ENCODE data around the gene ERBB2. TPM values are rescaled to one million over a fixed set of nuclear protein-coding genes. Genes with fewer than 3 reads are reported as not detected.

Gene ERBB2
- total and polyA plus RNA-seq, 10 of the 15 experiments (the other 5 are each of a cell fraction or from before 2014, with no cell fraction given), result 0.39 to 7.0 (median 4.3) TPM

GRCh38 chr17:39755554-39756379, 55.9 kb downstream of the ERBB2 start (continued):
- TF ChIP-seq, protein P1, sequence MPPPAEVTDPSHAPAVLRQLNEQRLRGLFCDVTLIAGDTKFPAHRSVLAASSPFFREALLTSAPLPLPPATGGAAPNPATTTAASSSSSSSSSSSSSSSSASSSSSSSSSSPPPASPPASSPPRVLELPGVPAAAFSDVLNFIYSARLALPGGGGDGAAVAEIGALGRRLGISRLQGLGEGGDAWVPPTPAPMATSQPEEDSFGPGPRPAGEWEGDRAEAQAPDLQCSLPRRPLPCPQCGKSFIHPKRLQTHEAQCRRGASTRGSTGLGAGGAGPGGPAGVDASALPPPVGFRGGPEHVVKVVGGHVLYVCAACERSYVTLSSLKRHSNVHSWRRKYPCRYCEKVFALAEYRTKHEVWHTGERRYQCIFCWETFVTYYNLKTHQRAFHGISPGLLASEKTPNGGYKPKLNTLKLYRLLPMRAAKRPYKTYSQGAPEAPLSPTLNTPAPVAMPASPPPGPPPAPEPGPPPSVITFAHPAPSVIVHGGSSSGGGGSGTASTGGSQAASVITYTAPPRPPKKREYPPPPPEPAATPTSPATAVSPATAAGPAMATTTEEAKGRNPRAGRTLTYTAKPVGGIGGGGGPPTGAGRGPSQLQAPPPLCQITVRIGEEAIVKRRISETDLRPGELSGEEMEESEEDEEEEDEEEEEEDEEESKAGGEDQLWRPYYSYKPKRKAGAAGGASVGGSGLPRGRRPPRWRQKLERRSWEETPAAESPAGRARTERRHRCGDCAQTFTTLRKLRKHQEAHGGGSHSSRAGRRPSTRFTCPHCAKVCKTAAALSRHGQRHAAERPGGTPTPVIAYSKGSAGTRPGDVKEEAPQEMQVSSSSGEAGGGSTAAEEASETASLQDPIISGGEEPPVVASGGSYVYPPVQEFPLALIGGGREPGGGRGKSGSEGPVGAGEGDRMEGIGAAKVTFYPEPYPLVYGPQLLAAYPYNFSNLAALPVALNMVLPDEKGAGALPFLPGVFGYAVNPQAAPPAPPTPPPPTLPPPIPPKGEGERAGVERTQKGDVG (CRISPR knock-in tag; IDR thresholded peaks at IDR 0.05), result peak; percentile 35; the same call in 1 of the 2 replicates
- TF ChIP-seq FOXM1 (IDR thresholded peaks at IDR 0.05; ENCODE audit: low read depth, low read length) (peak; percentile 90), MEF2A (IDR thresholded peaks at IDR 0.05; ENCODE audit: insufficient read depth, low read depth, low read length) (peak; percentile 77; the same call in 1 of the 2 replicates), CHD2 (IDR thresholded peaks at IDR 0.05; ENCODE audit: borderline replicate concordance, low read depth, low read length) (no peak), MTA3 (IDR thresholded peaks at IDR 0.05; ENCODE audit: borderline replicate concordance, low read length) (peak; percentile 96; the same call in 1 of the 2 replicates), POU2F2 (IDR thresholded peaks at IDR 0.05; ENCODE audit: borderline replicate concordance, low read depth, low read length) (peak; percentile 96; the same call in 2 of the 3 replicates), CBX5 (IDR thresholded peaks at IDR 0.05; ENCODE audit: low read depth) (0 out of 2 replicates have a peak, but pooled peaks have one; percentile 15), RAD51 (IDR thresholded peaks at IDR 0.05) (peak; percentile 26; the same call in 1 of the 2 replicates)
- TF ChIP-seq, protein P2, sequence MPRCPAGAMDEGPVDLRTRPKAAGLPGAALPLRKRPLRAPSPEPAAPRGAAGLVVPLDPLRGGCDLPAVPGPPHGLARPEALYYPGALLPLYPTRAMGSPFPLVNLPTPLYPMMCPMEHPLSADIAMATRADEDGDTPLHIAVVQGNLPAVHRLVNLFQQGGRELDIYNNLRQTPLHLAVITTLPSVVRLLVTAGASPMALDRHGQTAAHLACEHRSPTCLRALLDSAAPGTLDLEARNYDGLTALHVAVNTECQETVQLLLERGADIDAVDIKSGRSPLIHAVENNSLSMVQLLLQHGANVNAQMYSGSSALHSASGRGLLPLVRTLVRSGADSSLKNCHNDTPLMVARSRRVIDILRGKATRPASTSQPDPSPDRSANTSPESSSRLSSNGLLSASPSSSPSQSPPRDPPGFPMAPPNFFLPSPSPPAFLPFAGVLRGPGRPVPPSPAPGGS (IDR thresholded peaks at IDR 0.05; ENCODE audit: borderline replicate concordance, insufficient read depth, low read depth, low read length, poor library complexity, severe bottlenecking), result peak; percentile 25
